ENCODE results near the gene DHRS7C. TPM values are rescaled to one million over a fixed set of nuclear protein-coding genes. Genes with fewer than 3 reads are reported as not detected.

Gene DHRS7C
- total RNA-seq, result 100 to 1,000 TPM in 1 of 2 donors, 10 to 100 TPM in 1; 79.3 to 201 TPM

- peak in 1 of 2 donors; percentile 11 for TF ChIP-seq CTCF (IDR thresholded peaks at IDR 0.05)
- H3K27me3 ChIP-seq, result no peaks in the 10 kb centered on the region
- H3K36me3 ChIP-seq, result no peaks in the 10 kb centered on the region
- H3K4me1 ChIP-seq, result peaks cover 0 to 21% of the 10 kb centered on the region in 2 donors
- H3K4me3 ChIP-seq, result peak within 1 kb of the TSS; percentile 30 to 43
- no peaks in the 10 kb centered on the region for H3K9me3 ChIP-seq
- DNase-seq (ENCODE audit: low spot score), result no peak
- H3K27ac ChIP-seq, result peak within 1 kb of the TSS; percentile 74 to 75
Measured at GRCh38 chr17:9790889-9791876, at the start of gene DHRS7C. Gene DHRS7C, minus strand, starts transcription at chr17:9791592. Its CDS starts 308 bp downstream, at chr17:9791284.

GRCh38 chr17:9839433-9839832 lies 48.0 kb upstream of the DHRS7C start:
- peak overlapping the region in 1 of 2 donors; percentile 89 for H3K27ac ChIP-seq
- no peak for DNase-seq (ENCODE audit: low spot score)
- H3K4me3 ChIP-seq, result no peak overlapping the region
- H3K27me3 ChIP-seq, result no peaks in the 10 kb centered on the region
- no peaks in the 10 kb centered on the region for H3K36me3 ChIP-seq
- peak in 1 of 2 donors; percentile 31 for TF ChIP-seq CTCF (IDR thresholded peaks at IDR 0.05)
- no peaks in the 10 kb centered on the region for H3K9me3 ChIP-seq
- H3K4me1 ChIP-seq, result peaks cover 0 to 58% of the 10 kb centered on the region in 2 donors

GRCh38 chr17:9837551-9838471 lies 46.4 kb upstream of the DHRS7C start:
- no peak for TF ChIP-seq CTCF (IDR thresholded peaks at IDR 0.05)
- H3K4me3 ChIP-seq, result peak overlapping the region in 1 of 2 donors; percentile 19
- peak overlapping the region; percentile 63 to 89 for H3K27ac ChIP-seq
- no peaks in the 10 kb centered on the region for H3K9me3 ChIP-seq
- DNase-seq (ENCODE audit: low spot score), result peak; percentile 80
- H3K4me1 ChIP-seq, result peaks cover 0 to 42% of the 10 kb centered on the region in 2 donors
- no peaks in the 10 kb centered on the region for H3K36me3 ChIP-seq
- H3K27me3 ChIP-seq, result no peaks in the 10 kb centered on the region

GRCh38 chr17:9833922-9834321 lies 42.5 kb upstream of the DHRS7C start:
- Histone ChIP-seq H3K9me3 (no peaks in the 10 kb centered on the region), H3K36me3 (no peaks in the 10 kb centered on the region), H3K4me1 (peaks cover 0 to 19% of the 10 kb centered on the region in 2 donors), H3K27me3 (no peaks in the 10 kb centered on the region), H3K27ac (no peak overlapping the region), H3K4me3 (no peak overlapping the region)
- no peak for TF ChIP-seq CTCF (IDR thresholded peaks at IDR 0.05)
- DNase-seq (ENCODE audit: low spot score), result no peak

- Histone ChIP-seq H3K27ac (no peak overlapping the region), H3K36me3 (no peaks in the 10 kb centered on the region), H3K27me3 (no peaks in the 10 kb centered on the region), H3K9me3 (no peaks in the 10 kb centered on the region), H3K4me3 (no peak overlapping the region), H3K4me1 (peaks cover 0 to 6% of the 10 kb centered on the region in 2 donors)
- DNase-seq (ENCODE audit: low spot score), result no peak
- TF ChIP-seq CTCF (IDR thresholded peaks at IDR 0.05), result no peak
Measured at GRCh38 chr17:9830711-9831110, 39.3 kb upstream of the DHRS7C start.

Data from right atrium auricular region (tissue), 2 donors.